ENCODE data around the gene SCG3. TPM values are rescaled to one million over a fixed set of nuclear protein-coding genes. Genes with fewer than 3 reads are reported as not detected.

SCG3 gene
- total RNA-seq, 2 donors from 2014 or later = 2.9 to 6.3 TPM

DNA sequence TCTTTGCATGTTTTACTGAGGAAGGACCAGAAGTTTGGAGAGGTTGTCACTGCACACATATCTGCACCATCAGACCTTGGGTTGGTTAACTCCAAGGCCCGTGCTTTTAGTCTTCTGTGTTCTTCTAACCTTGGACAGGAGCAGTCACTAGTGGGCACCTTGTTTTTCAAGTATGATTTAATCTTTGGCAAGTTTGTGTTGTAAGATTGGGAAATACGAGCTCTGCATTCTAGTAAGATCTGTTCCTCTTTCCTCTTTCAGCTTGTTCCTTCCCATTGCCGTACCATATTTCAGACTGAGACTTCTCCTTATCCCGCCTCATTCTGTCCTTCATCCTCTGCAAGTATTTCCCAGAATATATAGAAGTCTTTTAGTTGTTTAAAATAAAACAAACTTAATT is 75.2 kb downstream of the SCG3 start:
- Histone ChIP-seq H3K4me3 (no peak overlapping the region), H3K27me3 (no peaks in the 10 kb centered on the region), H3K36me3 (replicated peaks in 1 of 2; ENCODE audit: insufficient read depth in 1 of 2, low read depth in 2 of 2) (no peaks in the 10 kb centered on the region), H3K4me1 (peaks cover 8% of the 10 kb centered on the region), H3K9me3 (no peaks in the 10 kb centered on the region), H3K27ac (no peak overlapping the region)
- WGBS, 2 donors = 71 to 76% methylated on average over 4 of the region's 4 CpGs
- ATAC-seq (no peak), DNase-seq (no peak)
- no peak for TF ChIP-seq POLR2A (IDR thresholded peaks at IDR 0.05)
- TF ChIP-seq, protein P1, sequence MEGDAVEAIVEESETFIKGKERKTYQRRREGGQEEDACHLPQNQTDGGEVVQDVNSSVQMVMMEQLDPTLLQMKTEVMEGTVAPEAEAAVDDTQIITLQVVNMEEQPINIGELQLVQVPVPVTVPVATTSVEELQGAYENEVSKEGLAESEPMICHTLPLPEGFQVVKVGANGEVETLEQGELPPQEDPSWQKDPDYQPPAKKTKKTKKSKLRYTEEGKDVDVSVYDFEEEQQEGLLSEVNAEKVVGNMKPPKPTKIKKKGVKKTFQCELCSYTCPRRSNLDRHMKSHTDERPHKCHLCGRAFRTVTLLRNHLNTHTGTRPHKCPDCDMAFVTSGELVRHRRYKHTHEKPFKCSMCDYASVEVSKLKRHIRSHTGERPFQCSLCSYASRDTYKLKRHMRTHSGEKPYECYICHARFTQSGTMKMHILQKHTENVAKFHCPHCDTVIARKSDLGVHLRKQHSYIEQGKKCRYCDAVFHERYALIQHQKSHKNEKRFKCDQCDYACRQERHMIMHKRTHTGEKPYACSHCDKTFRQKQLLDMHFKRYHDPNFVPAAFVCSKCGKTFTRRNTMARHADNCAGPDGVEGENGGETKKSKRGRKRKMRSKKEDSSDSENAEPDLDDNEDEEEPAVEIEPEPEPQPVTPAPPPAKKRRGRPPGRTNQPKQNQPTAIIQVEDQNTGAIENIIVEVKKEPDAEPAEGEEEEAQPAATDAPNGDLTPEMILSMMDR (IDR thresholded peaks at IDR 0.05) = no peak
- intact Hi-C loops (cut with DNase I) = no loop called here

DNA sequence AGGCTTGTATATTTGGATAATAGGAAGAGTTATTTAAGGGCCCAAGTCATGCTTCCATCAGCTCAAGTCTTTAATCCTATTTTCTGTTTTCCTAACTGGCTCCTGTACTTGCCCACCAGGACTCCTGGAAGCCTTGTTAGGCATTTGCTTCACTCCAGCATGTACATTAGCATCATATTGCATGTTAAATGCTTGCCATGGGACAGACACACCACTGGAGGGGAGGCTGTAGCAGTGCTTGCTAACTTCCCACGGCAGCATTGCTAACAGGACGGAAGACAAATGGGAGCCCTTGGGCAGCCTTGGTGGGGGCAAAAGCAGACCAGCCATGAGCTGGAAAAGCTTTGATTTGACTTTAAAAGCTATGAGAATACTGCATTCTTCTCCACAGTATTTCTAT is 76.1 kb downstream of the SCG3 start:
- Histone ChIP-seq H3K4me1 (peaks cover 2% of the 10 kb centered on the region), H3K27ac (no peak overlapping the region), H3K4me3 (no peak overlapping the region), H3K9me3 (no peaks in the 10 kb centered on the region), H3K36me3 (replicated peaks in 1 of 2; ENCODE audit: insufficient read depth in 1 of 2, low read depth in 2 of 2) (no peaks in the 10 kb centered on the region), H3K27me3 (no peaks in the 10 kb centered on the region)
- DNase-seq = no peak
- no peak for TF ChIP-seq POLR2A (IDR thresholded peaks at IDR 0.05)
- TF ChIP-seq, protein P1 (IDR thresholded peaks at IDR 0.05) = no peak
- no peak for ATAC-seq
- WGBS, 2 donors = 81 to 97% methylated on average over 2 of the region's 2 CpGs
- intact Hi-C loops (cut with DNase I) = no loop called here

DNA sequence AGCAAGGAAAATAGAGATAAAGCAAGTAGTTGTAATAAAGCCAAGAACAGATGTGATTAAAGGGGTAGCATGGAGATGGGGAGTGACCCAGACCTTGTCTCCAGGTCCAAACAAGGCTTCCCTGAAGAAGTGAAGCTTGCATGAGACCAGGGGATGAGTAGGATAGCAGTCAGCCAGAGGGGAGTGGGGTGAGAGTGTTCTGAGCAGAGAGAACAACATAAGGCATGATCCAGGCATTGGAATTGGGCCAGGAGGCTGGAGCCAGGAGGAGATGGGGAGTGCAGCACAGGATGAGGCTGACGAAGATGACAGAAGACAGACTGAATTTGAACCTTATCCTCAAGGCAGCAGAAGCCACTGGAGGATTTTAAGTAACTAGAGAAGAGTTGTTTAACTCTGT is 77.3 kb downstream of the SCG3 start:
- WGBS, 2 donors = 63 to 84% methylated on average over 1 of the region's 1 CpG
- no peaks in the 10 kb centered on the region for H3K36me3 ChIP-seq (replicated peaks in 1 of 2; ENCODE audit: insufficient read depth in 1 of 2, low read depth in 2 of 2)
- ATAC-seq (peak; percentile 40), DNase-seq (peak; percentile 20 to 53 (median 45))
- intact Hi-C loops (cut with DNase I) = no loop called here
- H3K4me1 ChIP-seq = no peaks in the 10 kb centered on the region
- H3K9me3 ChIP-seq = no peaks in the 10 kb centered on the region
- H3K27ac ChIP-seq = no peak overlapping the region
- no peak overlapping the region for H3K4me3 ChIP-seq
- H3K27me3 ChIP-seq = no peaks in the 10 kb centered on the region
- no peak for TF ChIP-seq POLR2A (IDR thresholded peaks at IDR 0.05)
- TF ChIP-seq, protein P1 (IDR thresholded peaks at IDR 0.05) = no peak

DNA sequence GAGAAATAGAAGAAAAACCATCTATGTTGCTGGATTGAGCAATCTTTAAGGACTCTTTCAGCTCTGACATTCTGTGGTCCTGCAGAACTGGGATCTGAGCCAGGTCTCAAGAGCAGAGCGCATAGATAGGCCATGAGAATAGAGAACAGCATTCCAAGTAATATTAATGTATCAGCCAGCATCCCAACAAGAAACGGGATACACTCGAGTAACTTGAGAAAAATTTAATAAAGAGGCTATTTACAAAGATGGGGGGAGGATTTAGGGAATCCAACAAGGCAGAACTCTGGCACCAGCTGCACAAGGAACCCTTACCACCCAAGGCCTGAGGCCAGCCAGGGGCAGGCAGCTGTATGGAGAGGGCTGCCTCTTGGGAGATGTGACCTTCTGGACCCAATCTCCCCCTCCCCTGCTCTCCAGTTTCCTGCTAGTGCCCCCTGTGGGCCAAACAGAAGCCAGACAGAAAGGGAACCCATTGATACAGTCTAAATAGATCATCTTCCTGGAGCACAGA is 78.3 kb downstream of the SCG3 start:
- ATAC-seq = peak; percentile 52
- peak in 3 of 4 donors; percentile 35 to 65 (median 41) for DNase-seq
- Histone ChIP-seq H3K36me3 (replicated peaks in 1 of 2; ENCODE audit: insufficient read depth in 1 of 2, low read depth in 2 of 2) (no peaks in the 10 kb centered on the region), H3K27ac (no peak overlapping the region), H3K4me1 (no peaks in the 10 kb centered on the region), H3K4me3 (no peak overlapping the region), H3K9me3 (no peaks in the 10 kb centered on the region), H3K27me3 (no peaks in the 10 kb centered on the region)
- 52 to 71% methylated on average over 3 of the region's 3 CpGs for WGBS, 2 donors
- TF ChIP-seq, protein P1 (IDR thresholded peaks at IDR 0.05) = peak in 1 of 7 experiments; percentile 3
- TF ChIP-seq POLR2A (IDR thresholded peaks at IDR 0.05) = no peak
- intact Hi-C loops (cut with DNase I) = no loop called here

DNA sequence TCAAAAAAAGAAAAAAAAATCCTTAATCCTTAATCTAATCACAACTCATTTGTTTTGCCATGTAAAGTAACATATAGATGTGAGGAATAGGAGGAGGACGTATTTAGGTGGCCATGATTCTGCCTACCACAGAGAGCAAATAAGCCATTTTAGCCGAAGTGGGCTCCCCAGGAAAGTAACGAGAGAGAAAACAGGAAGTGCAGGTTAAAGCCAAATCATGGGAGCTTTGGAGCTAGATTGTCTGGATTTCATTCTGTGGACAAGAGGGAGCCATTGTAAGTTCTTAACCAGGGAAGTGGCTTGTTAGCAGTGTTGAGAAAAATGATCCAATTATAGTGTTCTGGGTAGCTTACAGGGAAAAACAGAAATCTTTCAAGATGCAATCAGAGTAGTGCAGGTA is 79.5 kb downstream of the SCG3 start:
- DNase-seq (no peak), ATAC-seq (no peak)
- Histone ChIP-seq H3K4me3 (no peak overlapping the region), H3K27me3 (no peaks in the 10 kb centered on the region), H3K4me1 (no peaks in the 10 kb centered on the region), H3K27ac (no peak overlapping the region), H3K9me3 (no peaks in the 10 kb centered on the region), H3K36me3 (replicated peaks in 1 of 2; ENCODE audit: insufficient read depth in 1 of 2, low read depth in 2 of 2) (no peaks in the 10 kb centered on the region)
- TF ChIP-seq POLR2A (IDR thresholded peaks at IDR 0.05) = no peak
- TF ChIP-seq, protein P1 (IDR thresholded peaks at IDR 0.05) = no peak
- WGBS, 2 donors = 55 to 72% methylated on average over 3 of the region's 3 CpGs
- intact Hi-C loops (cut with DNase I) = no loop called here
